Thyroid gland (tissue), 4 donors: ENCODE measurements around the gene RBL1.
"Not testable (repeated sequence)": the region's sequence is repeated elsewhere in the genome, so short reads cannot be mapped to it uniquely, and the experiment has no call there.

Experiments used
- CTCF ChIP-seq, 6 experiments: fragments of 200-600 bp in 3 of 6; fragments of 450-650 bp in 3 of 6; sonication (generic) in 3 of 6; IDR thresholded peaks; one replicate each; pipeline ENCODE4 v1.5.1; 2016 to 2019; ENCODE audit warnings: antibody characterized with exemption in 6 of 6, mild to moderate bottlenecking in 2 of 6, inconsistent platforms in 1 of 6, moderate library complexity in 1 of 6
- POLR2A ChIP-seq, 2 donors: fragments of 450-650 bp; IDR thresholded peaks; one replicate each; pipeline ENCODE4 v1.6.1; 2017; ENCODE audit warnings: antibody characterized with exemption in 2 of 2, mild to moderate bottlenecking in 2 of 2, moderate library complexity in 1 of 2

DNA sequence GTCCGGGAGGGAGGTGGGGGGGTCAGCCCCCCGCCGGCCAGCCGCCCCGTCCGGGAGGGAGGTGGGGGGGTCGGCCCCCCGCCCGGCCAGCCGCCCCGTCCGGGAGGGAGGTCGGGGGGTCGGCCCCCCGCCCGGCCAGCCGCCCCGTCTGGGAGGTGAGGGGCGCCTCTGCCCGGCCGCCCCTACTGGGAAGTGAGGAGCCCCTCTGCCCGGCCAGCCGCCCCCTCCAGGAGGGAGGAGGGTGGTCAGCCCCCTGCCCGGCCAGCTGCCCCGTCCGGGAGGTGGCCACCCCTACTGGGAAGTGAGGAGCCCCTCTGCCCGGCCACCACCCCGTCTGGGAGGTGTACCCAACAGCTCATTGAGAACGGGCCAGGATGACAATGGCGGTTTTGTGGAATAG lies 30.5 kb upstream of the RBL1 start:
- TF ChIP-seq CTCF, POLR2A (IDR thresholded peaks at IDR 0.05): not testable (repeated sequence)
